ENCODE data around the gene CRYBG1.
"Not testable (repeated sequence)": the region's sequence is repeated elsewhere in the genome, so short reads cannot be mapped to it uniquely, and the experiment has no call there.

DNA sequence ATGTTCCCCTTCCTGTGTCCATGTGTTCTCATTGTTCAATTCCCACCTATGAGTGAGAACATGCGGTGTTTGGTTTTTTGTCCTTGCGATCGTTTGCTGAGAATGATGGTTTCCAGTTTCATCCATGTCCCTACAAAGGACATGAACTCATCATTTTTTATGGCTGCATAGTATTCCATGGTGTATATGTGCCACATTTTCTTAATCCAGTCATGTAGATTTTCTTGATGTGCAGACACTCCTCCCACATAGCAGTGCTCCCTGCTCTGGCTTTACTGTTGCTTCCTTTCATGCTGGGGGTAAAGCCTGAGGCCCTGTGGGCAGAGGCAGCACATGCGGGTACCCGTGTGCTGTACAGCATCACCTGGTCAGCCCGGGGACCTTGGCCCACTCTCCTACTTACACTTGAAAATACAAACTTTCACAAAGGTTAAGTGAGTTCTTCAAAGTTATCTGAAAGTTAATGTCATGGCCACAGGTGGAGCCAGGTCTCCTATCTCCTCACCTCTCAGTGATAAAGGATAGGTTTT lies 188.5 kb downstream of the CRYBG1 start:
- TF ChIP-seq, protein P1, sequence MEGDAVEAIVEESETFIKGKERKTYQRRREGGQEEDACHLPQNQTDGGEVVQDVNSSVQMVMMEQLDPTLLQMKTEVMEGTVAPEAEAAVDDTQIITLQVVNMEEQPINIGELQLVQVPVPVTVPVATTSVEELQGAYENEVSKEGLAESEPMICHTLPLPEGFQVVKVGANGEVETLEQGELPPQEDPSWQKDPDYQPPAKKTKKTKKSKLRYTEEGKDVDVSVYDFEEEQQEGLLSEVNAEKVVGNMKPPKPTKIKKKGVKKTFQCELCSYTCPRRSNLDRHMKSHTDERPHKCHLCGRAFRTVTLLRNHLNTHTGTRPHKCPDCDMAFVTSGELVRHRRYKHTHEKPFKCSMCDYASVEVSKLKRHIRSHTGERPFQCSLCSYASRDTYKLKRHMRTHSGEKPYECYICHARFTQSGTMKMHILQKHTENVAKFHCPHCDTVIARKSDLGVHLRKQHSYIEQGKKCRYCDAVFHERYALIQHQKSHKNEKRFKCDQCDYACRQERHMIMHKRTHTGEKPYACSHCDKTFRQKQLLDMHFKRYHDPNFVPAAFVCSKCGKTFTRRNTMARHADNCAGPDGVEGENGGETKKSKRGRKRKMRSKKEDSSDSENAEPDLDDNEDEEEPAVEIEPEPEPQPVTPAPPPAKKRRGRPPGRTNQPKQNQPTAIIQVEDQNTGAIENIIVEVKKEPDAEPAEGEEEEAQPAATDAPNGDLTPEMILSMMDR (IDR thresholded peaks at IDR 0.05), result not testable (repeated sequence)
- not testable (repeated sequence) for TF ChIP-seq POLR2A (IDR thresholded peaks at IDR 0.05)

Data from lower leg skin (tissue), 3 donors.